ENCODE data around the gene TNS1. TPM values are rescaled to one million over a fixed set of nuclear protein-coding genes. Genes with fewer than 3 reads are reported as not detected.
A peak's percentile ranks its signal among the peaks of the same experiment; 100 is the strongest.

TNS1 gene
- total RNA-seq, 1 donor from 2014 or later: 0.24 TPM

DNA sequence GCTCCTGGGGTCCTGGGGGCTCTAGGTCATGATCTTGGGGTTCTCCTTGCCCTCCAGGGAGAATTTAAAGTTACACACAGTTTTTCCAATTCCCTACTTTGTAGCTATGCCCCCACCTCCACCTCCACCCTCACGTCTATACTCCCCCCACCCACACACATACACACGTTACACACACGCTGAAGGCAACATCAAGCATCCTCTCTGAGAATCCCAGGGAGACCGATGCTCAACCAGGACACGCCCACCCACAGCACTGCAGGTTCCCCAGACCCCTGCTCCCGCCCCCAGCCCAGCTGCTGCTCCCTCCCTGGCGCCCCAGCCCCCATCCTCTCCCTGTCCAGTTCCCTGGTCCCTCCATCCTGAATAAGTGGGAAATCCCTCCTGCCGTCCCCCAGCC is 6.4 kb upstream of the TNS1 start:
- peak overlapping the region; percentile 100 for H3K4me2 ChIP-seq
- peak overlapping the region; percentile 74 for H3K4me3 ChIP-seq
- Mint-ChIP-seq H3K27ac (no peak overlapping the region), H3K4me3 (peak overlapping the region; percentile 80), H3K27me3 (ENCODE audit: insufficient read depth, low read depth) (peaks cover 26% of the 10 kb centered on the region), H3K9me3 (no peaks in the 10 kb centered on the region), H3K4me1 (peaks cover 40% of the 10 kb centered on the region), H3K36me3 (no peaks in the 10 kb centered on the region)
- no peak overlapping the region for H3K27ac ChIP-seq
- H3K79me2 ChIP-seq (ENCODE audit: low read depth): no peaks in the 10 kb centered on the region
- no peaks in the 10 kb centered on the region for H4K20me1 ChIP-seq (ENCODE audit: low read depth)
- H3K9ac ChIP-seq: no peak overlapping the region
- H3K36me3 ChIP-seq: no peaks in the 10 kb centered on the region
- peak; percentile 50 for DNase-seq (ENCODE audit: low spot score)
- peaks cover 54% of the 10 kb centered on the region for H3K27me3 ChIP-seq
- peaks cover 4% of the 10 kb centered on the region for H3F3A ChIP-seq (ENCODE audit: low read depth)
- H2AFZ ChIP-seq (replicated peaks): no peak overlapping the region
- no peaks in the 10 kb centered on the region for H3K9me3 ChIP-seq (ENCODE audit: low read depth)
- H3K4me1 ChIP-seq: peaks cover 23% of the 10 kb centered on the region
- no peak for TF ChIP-seq EZH2 (IDR thresholded peaks at IDR 0.05)
- TF ChIP-seq, protein P1, sequence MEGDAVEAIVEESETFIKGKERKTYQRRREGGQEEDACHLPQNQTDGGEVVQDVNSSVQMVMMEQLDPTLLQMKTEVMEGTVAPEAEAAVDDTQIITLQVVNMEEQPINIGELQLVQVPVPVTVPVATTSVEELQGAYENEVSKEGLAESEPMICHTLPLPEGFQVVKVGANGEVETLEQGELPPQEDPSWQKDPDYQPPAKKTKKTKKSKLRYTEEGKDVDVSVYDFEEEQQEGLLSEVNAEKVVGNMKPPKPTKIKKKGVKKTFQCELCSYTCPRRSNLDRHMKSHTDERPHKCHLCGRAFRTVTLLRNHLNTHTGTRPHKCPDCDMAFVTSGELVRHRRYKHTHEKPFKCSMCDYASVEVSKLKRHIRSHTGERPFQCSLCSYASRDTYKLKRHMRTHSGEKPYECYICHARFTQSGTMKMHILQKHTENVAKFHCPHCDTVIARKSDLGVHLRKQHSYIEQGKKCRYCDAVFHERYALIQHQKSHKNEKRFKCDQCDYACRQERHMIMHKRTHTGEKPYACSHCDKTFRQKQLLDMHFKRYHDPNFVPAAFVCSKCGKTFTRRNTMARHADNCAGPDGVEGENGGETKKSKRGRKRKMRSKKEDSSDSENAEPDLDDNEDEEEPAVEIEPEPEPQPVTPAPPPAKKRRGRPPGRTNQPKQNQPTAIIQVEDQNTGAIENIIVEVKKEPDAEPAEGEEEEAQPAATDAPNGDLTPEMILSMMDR (IDR thresholded peaks at IDR 0.05): no peak
- no peak for TF ChIP-seq EZH2phosphoT487 (IDR thresholded peaks at IDR 0.05)

DNA sequence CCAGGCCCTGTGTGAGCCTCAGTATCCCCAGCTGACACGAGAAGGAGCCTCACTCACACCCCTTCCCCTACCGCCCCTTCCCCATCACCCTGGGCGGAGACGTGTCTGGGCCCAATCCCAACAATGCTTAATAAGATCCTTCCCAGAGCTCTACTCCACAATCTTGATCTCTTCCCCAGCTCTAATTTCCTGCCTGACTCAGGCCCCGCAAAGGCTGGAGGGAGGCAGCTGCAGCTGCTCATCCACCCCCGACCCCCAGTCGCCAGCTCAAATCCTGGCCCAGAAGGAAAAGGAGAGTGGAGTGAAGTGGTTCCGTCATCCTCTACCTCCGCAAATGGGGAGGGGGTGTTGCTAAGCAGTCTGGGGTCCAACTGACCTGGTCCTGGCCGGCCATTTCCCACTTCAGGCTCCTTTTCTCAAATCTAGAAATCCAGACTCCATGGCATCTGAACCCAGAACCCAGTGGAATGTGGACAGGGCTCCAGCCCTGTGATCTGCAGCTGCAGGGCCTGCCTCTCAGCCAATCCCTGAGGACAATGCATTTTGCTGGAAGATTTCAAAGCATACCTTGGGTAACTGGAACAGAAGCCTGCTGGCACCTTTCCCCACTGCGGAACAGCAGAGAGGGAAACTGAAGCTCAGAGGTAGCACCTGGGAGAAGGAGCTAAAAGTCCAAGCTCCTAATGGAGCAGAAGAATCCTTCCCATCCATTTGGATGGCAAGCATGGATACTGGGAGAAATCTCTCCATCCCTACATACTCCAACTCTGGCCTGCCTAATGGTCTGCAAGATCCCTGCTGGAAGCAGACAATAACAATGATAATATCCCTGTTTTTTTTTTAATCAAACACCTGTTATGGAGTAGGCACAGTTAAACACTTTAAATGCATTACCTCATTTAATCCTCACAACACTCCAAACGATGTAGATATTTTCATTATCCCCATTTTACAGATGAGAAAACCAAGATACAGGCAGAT is 5.6 kb upstream of the TNS1 start:
- Histone ChIP-seq H4K20me1 (ENCODE audit: low read depth) (no peaks in the 10 kb centered on the region), H3K27me3 (peaks cover 54% of the 10 kb centered on the region), H3K4me3 (no peak overlapping the region), H3F3A (ENCODE audit: low read depth) (peaks cover 4% of the 10 kb centered on the region), H3K36me3 (no peaks in the 10 kb centered on the region), H3K27ac (no peak overlapping the region), H3K4me2 (peak overlapping the region; percentile 100), H3K9ac (no peak overlapping the region), H3K9me3 (ENCODE audit: low read depth) (no peaks in the 10 kb centered on the region), H3K79me2 (ENCODE audit: low read depth) (no peaks in the 10 kb centered on the region), H3K4me1 (peaks cover 26% of the 10 kb centered on the region), H2AFZ (replicated peaks) (no peak overlapping the region)
- H3K9me3 Mint-ChIP-seq: no peaks in the 10 kb centered on the region
- no peak for DNase-seq (ENCODE audit: low spot score)
- H3K27me3 Mint-ChIP-seq (ENCODE audit: insufficient read depth, low read depth): peaks cover 24% of the 10 kb centered on the region
- peaks cover 47% of the 10 kb centered on the region for H3K4me1 Mint-ChIP-seq
- peak overlapping the region; percentile 43 for H3K4me3 Mint-ChIP-seq
- no peak overlapping the region for H3K27ac Mint-ChIP-seq
- H3K36me3 Mint-ChIP-seq: no peaks in the 10 kb centered on the region
- TF ChIP-seq, protein P1 (IDR thresholded peaks at IDR 0.05): no peak
- TF ChIP-seq EZH2phosphoT487 (IDR thresholded peaks at IDR 0.05) (no peak), EZH2 (IDR thresholded peaks at IDR 0.05) (no peak)

DNA sequence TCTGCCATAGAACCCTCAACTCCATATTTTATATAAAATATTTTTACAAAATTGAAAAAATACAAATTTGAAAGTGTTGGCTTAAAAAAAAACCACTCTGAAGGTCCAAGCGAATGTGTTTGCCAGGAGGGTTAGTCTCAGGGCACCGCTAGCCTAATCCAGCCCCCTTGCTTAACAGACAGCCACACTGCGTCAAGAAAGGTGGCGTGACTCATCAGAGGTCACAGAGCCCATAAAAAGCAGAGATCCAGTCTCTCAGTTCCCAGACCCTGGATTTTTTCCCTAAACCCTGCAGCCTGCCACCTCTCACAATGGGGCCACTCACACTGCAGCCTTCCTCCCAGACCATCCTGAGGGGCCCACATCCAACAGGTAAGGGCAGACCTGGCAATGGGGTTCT is 3.9 kb upstream of the TNS1 start:
- Histone ChIP-seq H3F3A (ENCODE audit: low read depth) (peaks cover 4% of the 10 kb centered on the region), H2AFZ (replicated peaks) (no peak overlapping the region), H3K79me2 (ENCODE audit: low read depth) (no peaks in the 10 kb centered on the region), H3K9ac (no peak overlapping the region), H3K4me3 (no peak overlapping the region), H3K4me2 (no peak overlapping the region), H3K9me3 (ENCODE audit: low read depth) (no peaks in the 10 kb centered on the region), H3K27ac (no peak overlapping the region), H3K4me1 (peaks cover 42% of the 10 kb centered on the region), H4K20me1 (ENCODE audit: low read depth) (no peaks in the 10 kb centered on the region), H3K27me3 (peaks cover 42% of the 10 kb centered on the region), H3K36me3 (no peaks in the 10 kb centered on the region)
- H3K27me3 Mint-ChIP-seq (ENCODE audit: insufficient read depth, low read depth): peaks cover 22% of the 10 kb centered on the region
- H3K4me3 Mint-ChIP-seq: no peak overlapping the region
- peaks cover 56% of the 10 kb centered on the region for H3K4me1 Mint-ChIP-seq
- no peak for DNase-seq (ENCODE audit: low spot score)
- TF ChIP-seq EZH2phosphoT487 (IDR thresholded peaks at IDR 0.05) (no peak), EZH2 (IDR thresholded peaks at IDR 0.05) (no peak)
- TF ChIP-seq, protein P1 (IDR thresholded peaks at IDR 0.05): no peak
- H3K27ac Mint-ChIP-seq: no peak overlapping the region
- H3K36me3 Mint-ChIP-seq: no peaks in the 10 kb centered on the region
- no peaks in the 10 kb centered on the region for H3K9me3 Mint-ChIP-seq
